ENCODE data around the gene KCNK2. TPM values are rescaled to one million over a fixed set of nuclear protein-coding genes. Genes with fewer than 3 reads are reported as not detected.

Gene KCNK2
- total RNA-seq, 2 experiments from 2014 or later = not detected

GRCh38 chr1:215192306-215192705, 109.8 kb downstream of the KCNK2 start:
- H3K4me3 Mint-ChIP-seq = no peak overlapping the region
- no peaks in the 10 kb centered on the region for H3K36me3 Mint-ChIP-seq
- no peak for DNase-seq
- H3K9me3 Mint-ChIP-seq = no peaks in the 10 kb centered on the region
- no peaks in the 10 kb centered on the region for H3K4me1 Mint-ChIP-seq (ENCODE audit: low read depth)
- ChIA-PET CTCF (no interaction called here), POLR2A (no interaction called here)
- no peak overlapping the region for H3K27ac Mint-ChIP-seq
- intact Hi-C loops (cut with micrococcal nuclease) = no loop called here
- peaks cover 2% of the 10 kb centered on the region for H3K27me3 Mint-ChIP-seq

- no peaks in the 10 kb centered on the region for H3K9me3 Mint-ChIP-seq
- H3K4me3 Mint-ChIP-seq = no peak overlapping the region
- H3K27ac Mint-ChIP-seq = no peak overlapping the region
- ChIA-PET POLR2A (no interaction called here), CTCF (no interaction called here)
- DNase-seq = no peak
- no peaks in the 10 kb centered on the region for H3K27me3 Mint-ChIP-seq
- H3K4me1 Mint-ChIP-seq (ENCODE audit: low read depth) = no peaks in the 10 kb centered on the region
- no peaks in the 10 kb centered on the region for H3K36me3 Mint-ChIP-seq
- intact Hi-C loops (cut with micrococcal nuclease) = no loop called here
Measured at GRCh38 chr1:215198021-215198420, 115.5 kb downstream of the KCNK2 start.

- Mint-ChIP-seq H3K4me3 (no peak overlapping the region), H3K9me3 (no peaks in the 10 kb centered on the region), H3K27me3 (no peaks in the 10 kb centered on the region), H3K27ac (no peak overlapping the region), H3K4me1 (ENCODE audit: low read depth) (no peaks in the 10 kb centered on the region), H3K36me3 (no peaks in the 10 kb centered on the region)
- intact Hi-C loops (cut with micrococcal nuclease) = no loop called here
- no peak for DNase-seq
- POLR2A ChIA-PET = no interaction called here
- CTCF ChIA-PET = no interaction called here
Measured at GRCh38 chr1:215200121-215200520, 117.6 kb downstream of the KCNK2 start.

- POLR2A ChIA-PET = no interaction called here
- no peaks in the 10 kb centered on the region for H3K4me1 Mint-ChIP-seq (ENCODE audit: low read depth)
- H3K4me3 Mint-ChIP-seq = no peak overlapping the region
- H3K9me3 Mint-ChIP-seq = no peaks in the 10 kb centered on the region
- no peaks in the 10 kb centered on the region for H3K27me3 Mint-ChIP-seq
- no peak overlapping the region for H3K27ac Mint-ChIP-seq
- no peak for DNase-seq
- intact Hi-C loops (cut with micrococcal nuclease) = no loop called here
- CTCF ChIA-PET = no interaction called here
- H3K36me3 Mint-ChIP-seq = no peaks in the 10 kb centered on the region
Measured at GRCh38 chr1:215201283-215201682, 118.7 kb downstream of the KCNK2 start.

GRCh38 chr1:215202868-215203267, 120.3 kb downstream of the KCNK2 start:
- Mint-ChIP-seq H3K9me3 (no peaks in the 10 kb centered on the region), H3K27ac (no peak overlapping the region), H3K27me3 (no peaks in the 10 kb centered on the region), H3K36me3 (no peaks in the 10 kb centered on the region), H3K4me1 (ENCODE audit: low read depth) (no peaks in the 10 kb centered on the region), H3K4me3 (no peak overlapping the region)
- ChIA-PET POLR2A (no interaction called here), CTCF (no interaction called here)
- intact Hi-C loops (cut with micrococcal nuclease) = no loop called here
- DNase-seq = no peak

- no peak for DNase-seq
- H3K36me3 Mint-ChIP-seq = no peaks in the 10 kb centered on the region
- H3K4me3 Mint-ChIP-seq = no peak overlapping the region
- H3K4me1 Mint-ChIP-seq (ENCODE audit: low read depth) = no peaks in the 10 kb centered on the region
- intact Hi-C loops (cut with micrococcal nuclease) = no loop called here
- CTCF ChIA-PET = no interaction called here
- H3K27ac Mint-ChIP-seq = no peak overlapping the region
- POLR2A ChIA-PET = no interaction called here
- H3K9me3 Mint-ChIP-seq = no peaks in the 10 kb centered on the region
- no peaks in the 10 kb centered on the region for H3K27me3 Mint-ChIP-seq
Measured at GRCh38 chr1:215210167-215210566, 127.6 kb downstream of the KCNK2 start.

- H3K9me3 Mint-ChIP-seq = no peaks in the 10 kb centered on the region
- CTCF ChIA-PET = interaction anchor here (0.6 kb wide), 1 partner anchor 9 kb away, joined by 3 read pairs; no protein-coding TSS in a partner anchor
Measured at GRCh38 chr1:215215846-215216245, 133.3 kb downstream of the KCNK2 start.

GRCh38 chr1:215219372-215219771, 136.8 kb downstream of the KCNK2 start:
- POLR2A ChIA-PET = no interaction called here

More at GRCh38 chr1:215215846-215216245, 133.3 kb downstream of the KCNK2 start:
- intact Hi-C loops (cut with micrococcal nuclease) = no loop called here
- Mint-ChIP-seq H3K4me1 (ENCODE audit: low read depth) (no peaks in the 10 kb centered on the region), H3K27ac (no peak overlapping the region), H3K4me3 (no peak overlapping the region), H3K27me3 (peaks cover 2% of the 10 kb centered on the region), H3K36me3 (no peaks in the 10 kb centered on the region)
- DNase-seq = no peak
- POLR2A ChIA-PET = no interaction called here

GRCh38 chr1:215220346-215220745, 137.8 kb downstream of the KCNK2 start:
- Mint-ChIP-seq H3K36me3 (no peaks in the 10 kb centered on the region), H3K27ac (no peak overlapping the region), H3K27me3 (peaks cover 2% of the 10 kb centered on the region), H3K4me3 (no peak overlapping the region), H3K4me1 (ENCODE audit: low read depth) (no peaks in the 10 kb centered on the region), H3K9me3 (no peaks in the 10 kb centered on the region)
- intact Hi-C loops (cut with micrococcal nuclease) = no loop called here
- ChIA-PET POLR2A (no interaction called here), CTCF (no interaction called here)
- DNase-seq = no peak

More at GRCh38 chr1:215219372-215219771, 136.8 kb downstream of the KCNK2 start:
- no peak overlapping the region for H3K4me3 Mint-ChIP-seq
- no peaks in the 10 kb centered on the region for H3K4me1 Mint-ChIP-seq (ENCODE audit: low read depth)
- CTCF ChIA-PET = no interaction called here
- peaks cover 2% of the 10 kb centered on the region for H3K27me3 Mint-ChIP-seq
- H3K27ac Mint-ChIP-seq = no peak overlapping the region
- H3K36me3 Mint-ChIP-seq = no peaks in the 10 kb centered on the region
- no peaks in the 10 kb centered on the region for H3K9me3 Mint-ChIP-seq
- DNase-seq = no peak
- intact Hi-C loops (cut with micrococcal nuclease) = no loop called here

GRCh38 chr1:215226757-215227156, 144.2 kb downstream of the KCNK2 start:
- Mint-ChIP-seq H3K36me3 (no peaks in the 10 kb centered on the region), H3K9me3 (no peaks in the 10 kb centered on the region), H3K4me1 (ENCODE audit: low read depth) (no peaks in the 10 kb centered on the region), H3K4me3 (no peak overlapping the region), H3K27me3 (peaks cover 2% of the 10 kb centered on the region), H3K27ac (no peak overlapping the region)
- intact Hi-C loops (cut with micrococcal nuclease) = no loop called here
- no peak for DNase-seq
- CTCF ChIA-PET = no interaction called here
- POLR2A ChIA-PET = no interaction called here

GRCh38 chr1:215228193-215228592, 145.7 kb downstream of the KCNK2 start:
- ChIA-PET CTCF (no interaction called here), POLR2A (no interaction called here)
- Mint-ChIP-seq H3K27ac (no peak overlapping the region), H3K9me3 (no peaks in the 10 kb centered on the region), H3K4me3 (no peak overlapping the region), H3K36me3 (no peaks in the 10 kb centered on the region), H3K4me1 (ENCODE audit: low read depth) (no peaks in the 10 kb centered on the region), H3K27me3 (peaks cover 2% of the 10 kb centered on the region)
- intact Hi-C loops (cut with micrococcal nuclease) = no loop called here
- DNase-seq = no peak

GRCh38 chr1:215241451-215241850, 158.9 kb downstream of the KCNK2 start:
- no peak for DNase-seq
- intact Hi-C loops (cut with micrococcal nuclease) = no loop called here
- Mint-ChIP-seq H3K27ac (no peak overlapping the region), H3K4me1 (ENCODE audit: low read depth) (no peaks in the 10 kb centered on the region), H3K4me3 (no peak overlapping the region), H3K27me3 (peaks cover 1% of the 10 kb centered on the region), H3K9me3 (no peaks in the 10 kb centered on the region), H3K36me3 (no peaks in the 10 kb centered on the region)
- ChIA-PET CTCF (no interaction called here), POLR2A (no interaction called here)

GRCh38 chr1:215243345-215244054, 161.0 kb downstream of the KCNK2 start:
- Mint-ChIP-seq H3K9me3 (no peaks in the 10 kb centered on the region), H3K36me3 (no peaks in the 10 kb centered on the region), H3K27me3 (peaks cover 1% of the 10 kb centered on the region), H3K27ac (no peak overlapping the region), H3K4me1 (ENCODE audit: low read depth) (no peaks in the 10 kb centered on the region), H3K4me3 (no peak overlapping the region)
- CTCF ChIA-PET = no interaction called here
- POLR2A ChIA-PET = no interaction called here
- intact Hi-C loops (cut with micrococcal nuclease) = no loop called here
- DNase-seq = no peak

All from activated CD4-positive, alpha-beta memory T cell treated with anti-CD3 and anti-CD28 coated beads for 36 hours (primary cell).